ENCODE data around the gene CFAP46. TPM values are rescaled to one million over a fixed set of nuclear protein-coding genes. Genes with fewer than 3 reads are reported as not detected.

CFAP46 gene
- total and polyA plus RNA-seq, 2 of the 8 experiments (the other 6 are each of a cell fraction or from before 2014, with no cell fraction given), result 2.6 to 4.8 TPM

GRCh38 chr10:132820056-132820455, 122.3 kb downstream of the CFAP46 start:
- Histone ChIP-seq H3K23me2 (ENCODE audit: low read depth, low read length) (peaks cover 6% of the 10 kb centered on the region; the same call in 1 of the 2 replicates), H2BK12ac (ENCODE audit: low read depth, low read length) (no peak overlapping the region), H3K79me2 (ENCODE audit: control insufficient read depth in 1 of 2, insufficient read depth in 2 of 2, low read length in 2 of 2) (no peaks in the 10 kb centered on the region), H3K79me1 (ENCODE audit: low read depth, low read length) (no peaks in the 10 kb centered on the region; the same call in 1 of the 2 replicates), H3K9ac (replicated peaks in 1 of 4; ENCODE audit: extremely low read depth in 1 of 4, low read depth in 3 of 4, low read length in 3 of 4) (no peak overlapping the region), H4K8ac (ENCODE audit: extremely low read depth, insufficient read depth, low read length) (no peak overlapping the region), H3K56ac (replicated peaks; ENCODE audit: insufficient read length, low read depth, low read length) (no peak overlapping the region), H3K18ac (ENCODE audit: extremely low read depth, low read length) (no peak overlapping the region), H2BK120ac (replicated peaks; ENCODE audit: low read depth, low read length) (no peak overlapping the region), H3K36me3 (ENCODE audit: control insufficient read depth in 2 of 4, insufficient read depth in 4 of 4, low read length in 3 of 4) (no peaks in the 10 kb centered on the region), H3K4me2 (ENCODE audit: insufficient read depth in 1 of 2, low read depth in 2 of 2, low read length in 2 of 2) (no peak overlapping the region), H3K27me3 (replicated peaks in 1 of 4; ENCODE audit: control insufficient read depth in 3 of 4, extremely low read depth in 1 of 4, insufficient read depth in 3 of 4, low read length in 3 of 4) (no peaks in the 10 kb centered on the region), H2AFZ (ENCODE audit: low read length) (no peak overlapping the region), H4K5ac (ENCODE audit: insufficient read length, low read depth, low read length) (no peak overlapping the region), H2BK5ac (ENCODE audit: low read depth, low read length) (no peak overlapping the region), H3K23ac (ENCODE audit: insufficient read length) (no peak overlapping the region), H2BK15ac (ENCODE audit: low read length) (no peak overlapping the region), H4K91ac (replicated peaks; ENCODE audit: insufficient read length, low read length) (no peak overlapping the region), H2BK20ac (ENCODE audit: low read length) (no peak overlapping the region), H3K4me3 (ENCODE audit: extremely low read depth in 1 of 4, insufficient read depth in 2 of 4, low read depth in 3 of 4, low read length in 4 of 4) (no peak overlapping the region), H3K14ac (ENCODE audit: insufficient read length) (no peak overlapping the region), H2AK5ac (ENCODE audit: low read depth, low read length) (no peak overlapping the region), H4K20me1 (replicated peaks in 1 of 2; ENCODE audit: control insufficient read depth in 1 of 2, insufficient read depth in 2 of 2, low read length in 2 of 2) (no peaks in the 10 kb centered on the region), H3K9me3 (ENCODE audit: insufficient read depth in 2 of 2, low read depth in 1 of 2, low read length in 1 of 2) (peaks cover 12 to 40% of the 10 kb centered on the region in 2 experiments; a peak in 3 of 4 replicates), H3K4ac (replicated peaks; ENCODE audit: insufficient read length, low read depth, low read length) (no peak overlapping the region), H3K27ac (ENCODE audit: low read depth, low read length) (no peak overlapping the region), H3K4me1 (replicated peaks in 1 of 4; ENCODE audit: control insufficient read depth in 3 of 4, insufficient read depth in 4 of 4, low read length in 3 of 4) (no peaks in the 10 kb centered on the region)
- WGBS, 2 experiments (ENCODE audit: extremely low coverage in 1 of 2, insufficient coverage in 1 of 2, insufficient read length in 1 of 2, insufficient replicate concordance in 2 of 2, low coverage in 1 of 2, low lambda C conversion rate in 2 of 2, missing lambda C conversion rate in 1 of 2), result 92% methylated on average over 13 of the region's 13 CpGs; no CpG with 5 or more reads in 1 of the 2 experiments
- FAIRE-seq (no peak), DNase-seq (ENCODE audit: low read depth in 1 of 2, low spot score in 2 of 2) (no peak)
- POLR2A ChIA-PET (ENCODE audit: partially characterized antibody), result interaction anchor here (0.6 kb wide), 1 partner anchor 281 kb away, joined by 3 read pairs; no protein-coding TSS in a partner anchor
- CTCF ChIA-PET (ENCODE audit: partially characterized antibody), result interaction anchor here (1.1 kb wide), 1 partner anchor 17 kb away, joined by 3 read pairs; no protein-coding TSS in a partner anchor
- TF ChIP-seq CHD2 (IDR thresholded peaks at IDR 0.05; ENCODE audit: low read length) (no peak), CBX8 (IDR thresholded peaks at IDR 0.05; ENCODE audit: borderline replicate concordance, low read depth, low read length) (no peak), SAP30 (IDR thresholded peaks at IDR 0.05; ENCODE audit: insufficient read depth, insufficient replicate concordance, low read length) (no peak), SP1 (IDR thresholded peaks at IDR 0.05; ENCODE audit: low read depth, low read length) (no peak), NANOG (IDR thresholded peaks at IDR 0.05; ENCODE audit: insufficient read depth, low read depth, low read length, poor library complexity, severe bottlenecking) (no peak), CREB1 (IDR thresholded peaks at IDR 0.05) (no peak), ATF3 (IDR thresholded peaks at IDR 0.05; ENCODE audit: insufficient read depth, low read depth, low read length) (no peak), RXRA (IDR thresholded peaks at IDR 0.05; ENCODE audit: insufficient read depth, low read depth, low read length) (no peak), KDM1A (IDR thresholded peaks at IDR 0.05; ENCODE audit: borderline replicate concordance, low read length) (no peak), POLR2AphosphoS5 (IDR thresholded peaks at IDR 0.05; ENCODE audit: low read depth, low read length) (no peak), RNF2 (IDR thresholded peaks at IDR 0.05; ENCODE audit: borderline replicate concordance, low read depth, low read length, missing control alignments, poor library complexity, severe bottlenecking) (no peak), BRCA1 (IDR thresholded peaks at IDR 0.05; ENCODE audit: low read depth, low read length) (no peak), ZNF274 (IDR thresholded peaks at IDR 0.05; ENCODE audit: borderline replicate concordance, extremely low read depth, low read length) (no peak), FOSL1 (IDR thresholded peaks at IDR 0.05; ENCODE audit: insufficient read depth, low read depth, low read length) (no peak)
